Peyer's patch (tissue), 4 donors: ENCODE results near the gene EFCAB8.

ENCODE experiments used
- POLR2A ChIP-seq, 2 donors: fragments of 450-650 bp; IDR thresholded peaks; one replicate each; pipeline ENCODE4 v1.5.1; 2017; ENCODE audit warnings: antibody characterized with exemption in 2 of 2, mild to moderate bottlenecking in 2 of 2, moderate library complexity in 2 of 2
- TF ChIP-seq, protein P1 (sequence below), 6 experiments: fragments of 450-650 bp in 4 of 6; fragments of 200-600 bp in 2 of 6; sonication (generic) in 1 of 6; IDR thresholded peaks; one replicate each; pipeline ENCODE4 v1.5.1; 2017 to 2019; ENCODE audit warnings: antibody characterized with exemption in 6 of 6, mild to moderate bottlenecking in 3 of 6, moderate library complexity in 1 of 6

DNA sequence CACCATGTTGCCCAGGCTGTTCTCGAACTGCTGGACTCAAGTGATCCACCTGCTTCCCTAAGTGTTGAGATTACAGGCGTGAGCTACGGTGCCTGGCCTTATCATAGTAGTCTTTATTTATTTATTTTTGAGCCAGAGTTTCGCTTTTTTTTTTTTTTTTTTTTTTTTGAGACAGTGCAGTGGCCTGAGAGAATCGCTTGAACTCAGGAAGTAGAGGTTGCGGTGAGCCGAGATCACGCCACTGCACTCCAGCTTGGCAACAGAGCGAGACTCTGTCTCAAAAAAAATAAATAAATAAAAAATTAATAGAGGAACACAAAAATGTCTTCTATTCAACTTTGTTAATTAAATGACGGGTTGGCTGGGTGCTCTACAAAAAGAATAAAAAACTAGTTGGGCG, 26.1 kb upstream of the EFCAB8 start:
- TF ChIP-seq POLR2A (IDR thresholded peaks at IDR 0.05), result no peak
- TF ChIP-seq, protein P1, sequence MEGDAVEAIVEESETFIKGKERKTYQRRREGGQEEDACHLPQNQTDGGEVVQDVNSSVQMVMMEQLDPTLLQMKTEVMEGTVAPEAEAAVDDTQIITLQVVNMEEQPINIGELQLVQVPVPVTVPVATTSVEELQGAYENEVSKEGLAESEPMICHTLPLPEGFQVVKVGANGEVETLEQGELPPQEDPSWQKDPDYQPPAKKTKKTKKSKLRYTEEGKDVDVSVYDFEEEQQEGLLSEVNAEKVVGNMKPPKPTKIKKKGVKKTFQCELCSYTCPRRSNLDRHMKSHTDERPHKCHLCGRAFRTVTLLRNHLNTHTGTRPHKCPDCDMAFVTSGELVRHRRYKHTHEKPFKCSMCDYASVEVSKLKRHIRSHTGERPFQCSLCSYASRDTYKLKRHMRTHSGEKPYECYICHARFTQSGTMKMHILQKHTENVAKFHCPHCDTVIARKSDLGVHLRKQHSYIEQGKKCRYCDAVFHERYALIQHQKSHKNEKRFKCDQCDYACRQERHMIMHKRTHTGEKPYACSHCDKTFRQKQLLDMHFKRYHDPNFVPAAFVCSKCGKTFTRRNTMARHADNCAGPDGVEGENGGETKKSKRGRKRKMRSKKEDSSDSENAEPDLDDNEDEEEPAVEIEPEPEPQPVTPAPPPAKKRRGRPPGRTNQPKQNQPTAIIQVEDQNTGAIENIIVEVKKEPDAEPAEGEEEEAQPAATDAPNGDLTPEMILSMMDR (IDR thresholded peaks at IDR 0.05), result no peak
